Transverse colon (tissue), 4 donors: ENCODE measurements around the gene CES3. TPM values are rescaled to one million over a fixed set of nuclear protein-coding genes. Genes with fewer than 3 reads are reported as not detected.

ENCODE experiments used
- DNase-seq: peaks from one replicate; pipeline ENCODE4 v3.0.0-alpha.2; 2019
- H3K27ac ChIP-seq, 4 donors: fragments of 200-600 bp; sonication (generic); 2 replicates each; pipeline ENCODE4 v1.5.1; 2016 to 2018; ENCODE audit warnings: inconsistent platforms in 4 of 4
- H3K27me3 ChIP-seq: fragments of 200-600 bp; sonication (generic); 2 replicates; pipeline ENCODE4 v1.5.1; 2017; ENCODE audit warnings: inconsistent platforms
- H3K36me3 ChIP-seq, 4 donors: fragments of 200-600 bp; sonication (generic); 2 replicates each; pipeline ENCODE4 v1.5.1; 2017 to 2019; ENCODE audit warnings: inconsistent platforms in 4 of 4
- H3K4me1 ChIP-seq, 4 donors: fragments of 200-600 bp; sonication (generic); 2 replicates each; pipeline ENCODE4 v1.5.1; 2017 to 2020; ENCODE audit warnings: inconsistent platforms in 4 of 4
- H3K4me3 ChIP-seq, 4 donors: fragments of 200-600 bp; sonication (generic); 1 replicate in 1 of 4; 2 replicates in 3 of 4; pipeline versions ENCODE4 v1.5.1 to v1.6.1; 2017 to 2019; ENCODE audit warnings: inconsistent platforms in 4 of 4
- H3K9me3 ChIP-seq, 2 donors: fragments of 200-600 bp; sonication (generic); 2 replicates each; pipeline ENCODE4 v1.5.1; 2017 to 2019; ENCODE audit warnings: inconsistent platforms in 2 of 2
- EP300 ChIP-seq: sonication (generic); formaldehyde crosslinking; IDR thresholded peaks from one replicate; pipeline ENCODE4 v1.6.1; 2017; ENCODE audit warnings: antibody characterized with exemption, low read depth
- POLR2A ChIP-seq: fragments of 450-650 bp; IDR thresholded peaks from one replicate; pipeline ENCODE4 v1.6.1; 2016; ENCODE audit warnings: antibody characterized with exemption, mild to moderate bottlenecking, moderate library complexity
- POLR2AphosphoS5 ChIP-seq, 3 donors: sonication (generic); formaldehyde crosslinking; IDR thresholded peaks; one replicate each; pipeline ENCODE4 v1.6.1; 2016; ENCODE audit warnings: antibody characterized with exemption in 3 of 3
- WGBS, 2 donors: methylation state at CpG; one replicate each; pipeline ENCODE4 v1.1.5; 2018; ENCODE audit warnings: low coverage in 1 of 2; 5-methylcytosine and 5-hydroxymethylcytosine counted together
- in situ Hi-C, 4 donors: fragments of 200-750 bp; cut with MboI; loops; one replicate each; pipeline versions ENCODE4 v1.15.0 to v1.15.1; 2017; ENCODE audit warnings: low sequenced_read_pairs in 3 of 4, low pct_ligation_motif_present in 1 of 4, low pct_unique_long_range_greater_than_20kb in 1 of 4
- intact Hi-C: fragments of 100-400 bp; cut with DNase I; formaldehyde crosslinking; loops from one replicate; pipeline ENCODE4 v1.15.1; 2023; ENCODE audit warnings: low total_unique reads
- total RNA-seq, 4 donors: library from RNA; depleted of rRNA; stranded (reverse); fragments of >200 nt; gene quantifications; one replicate each; pipeline ENCODE4 v1.1.0, GENCODE V29; 2016
- TF ChIP-seq, protein P1 (sequence below), 5 experiments: fragments of 200-600 bp in 3 of 5; fragments of 450-650 bp in 2 of 5; sonication (generic) in 3 of 5; IDR thresholded peaks; 1 replicate in 2 of 5; 2 replicates in 3 of 5; pipeline ENCODE4 v1.5.1; 2016 to 2017; ENCODE audit warnings: antibody characterized with exemption in 5 of 5, inconsistent platforms in 3 of 5, mild to moderate bottlenecking in 2 of 5, moderate library complexity in 1 of 5

Gene CES3
- total RNA-seq, 4 donors from 2014 or later = 247 to 616 (median 291) TPM

DNA sequence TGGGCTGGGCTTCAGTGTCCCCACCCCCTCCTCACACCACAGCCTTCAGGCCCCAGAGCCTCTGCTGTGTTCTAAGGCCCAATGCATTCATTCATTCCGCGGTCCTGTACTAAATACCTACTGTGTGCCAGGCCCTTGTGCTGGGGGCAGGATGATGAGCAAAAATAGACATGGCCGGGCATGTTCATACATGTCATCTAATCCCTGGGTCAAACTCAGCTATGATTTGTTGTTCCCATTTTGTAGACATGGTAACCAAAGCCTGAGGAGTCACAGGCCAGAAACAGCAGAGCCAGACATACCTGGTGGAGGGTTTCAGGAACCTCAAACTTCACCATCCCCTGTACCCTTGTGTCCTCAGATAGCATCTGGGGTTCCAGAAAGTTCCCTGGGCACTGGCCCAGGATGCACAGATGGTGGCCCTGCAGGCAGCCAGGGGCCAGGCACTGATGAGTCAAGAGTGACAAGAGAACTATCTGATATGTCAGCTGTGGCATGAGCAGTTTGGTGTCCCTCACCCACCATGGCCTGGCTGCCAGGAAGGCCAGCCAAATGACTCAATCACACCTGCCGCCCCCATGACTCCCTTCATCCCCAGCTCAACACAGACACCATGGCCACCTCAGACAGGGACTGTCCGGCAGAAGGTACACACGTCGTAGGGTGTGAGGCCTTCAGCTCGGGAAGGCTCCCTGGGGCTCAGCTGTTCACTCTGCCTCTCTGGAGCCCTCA lies 33.0 kb upstream of the CES3 start:
- no peak overlapping the region for H3K4me3 ChIP-seq
- WGBS, 2 donors = 92% methylated on average over 8 of the region's 8 CpGs; no CpG with 5 or more reads in 1 of the 2 donors
- intact Hi-C loops = loop anchor here (2.0 kb wide), 1 partner anchor 33 kb away; no protein-coding TSS in a partner anchor
- H3K27ac ChIP-seq = no peak overlapping the region
- in situ Hi-C loops = no loop called here
- peaks cover 4 to 36% (median 28%) of the 10 kb centered on the region in 4 donors for H3K4me1 ChIP-seq
- no peak for DNase-seq
- H3K36me3 ChIP-seq = no peaks in the 10 kb centered on the region
- no peaks in the 10 kb centered on the region for H3K9me3 ChIP-seq
- TF ChIP-seq POLR2A (no peak), EP300 (no peak), POLR2AphosphoS5 (IDR thresholded peaks at IDR 0.05) (no peak)
- TF ChIP-seq, protein P1, sequence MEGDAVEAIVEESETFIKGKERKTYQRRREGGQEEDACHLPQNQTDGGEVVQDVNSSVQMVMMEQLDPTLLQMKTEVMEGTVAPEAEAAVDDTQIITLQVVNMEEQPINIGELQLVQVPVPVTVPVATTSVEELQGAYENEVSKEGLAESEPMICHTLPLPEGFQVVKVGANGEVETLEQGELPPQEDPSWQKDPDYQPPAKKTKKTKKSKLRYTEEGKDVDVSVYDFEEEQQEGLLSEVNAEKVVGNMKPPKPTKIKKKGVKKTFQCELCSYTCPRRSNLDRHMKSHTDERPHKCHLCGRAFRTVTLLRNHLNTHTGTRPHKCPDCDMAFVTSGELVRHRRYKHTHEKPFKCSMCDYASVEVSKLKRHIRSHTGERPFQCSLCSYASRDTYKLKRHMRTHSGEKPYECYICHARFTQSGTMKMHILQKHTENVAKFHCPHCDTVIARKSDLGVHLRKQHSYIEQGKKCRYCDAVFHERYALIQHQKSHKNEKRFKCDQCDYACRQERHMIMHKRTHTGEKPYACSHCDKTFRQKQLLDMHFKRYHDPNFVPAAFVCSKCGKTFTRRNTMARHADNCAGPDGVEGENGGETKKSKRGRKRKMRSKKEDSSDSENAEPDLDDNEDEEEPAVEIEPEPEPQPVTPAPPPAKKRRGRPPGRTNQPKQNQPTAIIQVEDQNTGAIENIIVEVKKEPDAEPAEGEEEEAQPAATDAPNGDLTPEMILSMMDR (IDR thresholded peaks at IDR 0.05) = no peak
- peaks cover 16% of the 10 kb centered on the region for H3K27me3 ChIP-seq

DNA sequence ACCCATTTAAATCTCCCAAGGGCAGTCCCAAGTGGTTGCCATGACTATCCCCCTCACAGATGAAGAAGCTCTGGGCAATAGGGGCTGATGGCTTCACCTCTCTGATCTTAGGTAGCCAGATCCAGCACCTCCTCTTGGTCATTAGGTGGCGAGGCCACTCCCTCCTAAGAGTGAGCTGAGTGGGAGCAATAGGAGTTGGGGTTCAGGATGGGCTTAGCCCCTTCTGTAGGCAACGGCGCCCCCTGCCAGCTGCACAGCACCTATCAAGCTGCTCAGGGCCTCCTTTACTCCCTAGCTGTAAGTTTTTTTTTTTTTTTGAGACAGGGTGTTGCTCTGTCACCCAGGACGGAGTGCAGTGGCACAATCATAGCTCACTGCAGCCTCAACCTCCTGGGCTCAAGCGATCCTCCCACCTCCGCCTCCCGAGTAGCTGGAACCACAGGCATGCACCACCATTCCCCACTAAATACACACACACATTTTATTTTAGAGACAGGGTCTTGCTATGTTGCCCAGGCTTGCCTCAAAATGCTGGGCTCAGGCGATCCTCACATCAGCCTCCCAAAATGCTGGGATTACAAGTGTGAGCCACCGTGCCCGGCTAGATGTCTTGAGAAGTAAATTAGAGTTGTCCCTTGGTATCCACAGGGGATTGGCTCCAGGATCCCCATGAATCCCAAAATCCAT lies 32.2 kb upstream of the CES3 start:
- peak; percentile 49 for DNase-seq
- no peak overlapping the region for H3K4me3 ChIP-seq
- no peaks in the 10 kb centered on the region for H3K36me3 ChIP-seq
- TF ChIP-seq EP300 = no peak
- TF ChIP-seq, protein P1 (IDR thresholded peaks at IDR 0.05) = peak in 4 of 5 experiments; percentile 22 to 46 (median 33)
- no peak overlapping the region for H3K27ac ChIP-seq
- in situ Hi-C loops (no loop called here), intact Hi-C loops (loop anchor here (2.0 kb wide), 1 partner anchor 34 kb away; no protein-coding TSS in a partner anchor)
- 80% methylated on average over 10 of the region's 10 CpGs; no CpG with 5 or more reads in 1 of the 2 donors for WGBS, 2 donors
- no peaks in the 10 kb centered on the region for H3K9me3 ChIP-seq
- peaks cover 9 to 37% (median 29%) of the 10 kb centered on the region in 4 donors for H3K4me1 ChIP-seq
- H3K27me3 ChIP-seq = peaks cover 16% of the 10 kb centered on the region

DNA sequence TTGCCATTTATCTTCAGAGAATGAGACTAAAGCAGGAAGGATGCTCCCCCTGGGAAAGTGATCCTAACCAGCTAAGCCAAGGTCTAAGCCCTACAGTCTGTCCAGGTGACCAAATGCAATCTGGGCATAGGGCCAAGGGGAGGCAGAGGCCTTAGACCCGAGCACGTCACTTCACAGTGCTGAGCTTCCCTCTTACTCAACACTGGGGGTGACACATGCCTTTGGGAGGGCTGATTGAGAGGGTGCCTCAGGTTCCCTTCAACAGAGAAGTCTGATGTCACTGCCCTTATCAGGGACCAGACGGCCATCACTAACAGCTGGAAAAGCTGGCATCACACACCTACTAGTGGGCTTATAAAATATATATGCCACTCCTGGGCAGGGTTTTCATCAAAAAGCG lies 30.9 kb upstream of the CES3 start:
- Histone ChIP-seq H3K27me3 (peaks cover 5% of the 10 kb centered on the region), H3K27ac (no peak overlapping the region), H3K36me3 (no peaks in the 10 kb centered on the region), H3K4me3 (no peak overlapping the region), H3K4me1 (peaks cover 9 to 27% (median 23%) of the 10 kb centered on the region in 4 donors), H3K9me3 (no peaks in the 10 kb centered on the region)
- no peak for TF ChIP-seq POLR2A
- intact Hi-C loops = no loop called here
- DNase-seq = peak; percentile 35
- in situ Hi-C loops = no loop called here
- WGBS, 2 donors = 63% methylated on average over 4 of the region's 4 CpGs; no CpG with 5 or more reads in 1 of the 2 donors

DNA sequence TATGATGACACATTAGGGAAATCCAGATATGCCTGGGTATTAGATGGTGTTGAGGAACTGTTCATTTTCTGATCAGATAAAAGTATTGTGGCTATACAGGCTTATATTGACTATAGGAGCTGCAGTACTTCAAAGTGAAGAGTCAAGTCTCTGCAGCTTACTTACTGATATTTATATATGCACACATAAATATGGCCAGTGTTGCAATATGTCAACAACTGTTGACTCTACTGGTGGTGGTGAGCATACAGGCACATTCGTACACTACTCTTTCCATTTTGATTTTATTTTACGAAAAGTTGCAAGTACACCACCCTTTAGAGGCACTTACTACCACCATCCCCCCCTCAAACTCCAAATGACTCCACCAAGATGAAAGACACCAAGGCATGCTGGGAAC lies 29.4 kb upstream of the CES3 start:
- intact Hi-C loops = no loop called here
- H3K36me3 ChIP-seq = no peaks in the 10 kb centered on the region
- no peak for DNase-seq
- in situ Hi-C loops = no loop called here
- H3K4me1 ChIP-seq = peaks cover 17 to 34% (median 32%) of the 10 kb centered on the region in 4 donors
- TF ChIP-seq EP300 = no peak
- TF ChIP-seq POLR2AphosphoS5 (IDR thresholded peaks at IDR 0.05) = no peak
- TF ChIP-seq, protein P1 (IDR thresholded peaks at IDR 0.05) = no peak
- TF ChIP-seq POLR2A = no peak
- no peaks in the 10 kb centered on the region for H3K27me3 ChIP-seq
- H3K9me3 ChIP-seq = no peaks in the 10 kb centered on the region
- WGBS, 2 donors = 85 to 94% methylated on average over 2 of the region's 2 CpGs
- no peak overlapping the region for H3K27ac ChIP-seq
- no peak overlapping the region for H3K4me3 ChIP-seq
